OCI-LY3 (cell line): ENCODE results near the gene CTNND2.

Experiments used
- H2AFZ ChIP-seq: fragments of 200-600, 300-600 bp; shearing (Covaris generic); 2 replicates; pipeline ENCODE4 v1.6.0; 2014; ENCODE audit warnings: antibody characterized with exemption, low read depth, low read length
- H3K27ac ChIP-seq: fragments of 200-600, 300-600 bp; sonication (generic); 2 replicates; pipeline ENCODE4 v1.5.1; 2014; ENCODE audit warnings: mild to moderate bottlenecking, low read length, moderate library complexity, mixed read lengths
- H3K27me3 ChIP-seq: fragments of 200-600, 300-600 bp; sonication (generic); 2 replicates; pipeline ENCODE4 v1.6.1; 2014; ENCODE audit warnings: low read depth, low read length, mixed read lengths
- H3K36me3 ChIP-seq: fragments of 200-600, 300-600 bp; sonication (generic); replicated peaks from 2 replicates; pipeline ENCODE3; 2014; ENCODE audit warnings: low read depth, low read length, mixed read lengths
- H3K4me1 ChIP-seq: fragments of 300-600, 200-600 bp; sonication (generic); 2 replicates; pipeline ENCODE4 v1.6.1; 2014; ENCODE audit warnings: low read length, mixed read lengths
- H3K4me2 ChIP-seq: fragments of 200-600, 300-600 bp; sonication (generic); 2 replicates; pipeline ENCODE4 v1.6.1; 2014; ENCODE audit warnings: low read length, mixed read lengths
- H3K4me3 ChIP-seq: fragments of 300-600, 200-600 bp; sonication (generic); 2 replicates; pipeline ENCODE4 v1.5.1; 2014; ENCODE audit warnings: antibody characterized with exemption, mild to moderate bottlenecking, low read length, moderate library complexity
- H3K79me2 ChIP-seq: fragments of 300-600, 200-600 bp; shearing (Covaris generic); 2 replicates; pipeline ENCODE4 v1.6.1; 2014; ENCODE audit warnings: mild to moderate bottlenecking, low read length, mixed read lengths
- H3K9ac ChIP-seq: fragments of 300-600, 200-600 bp; shearing (Covaris generic); 2 replicates; pipeline ENCODE4 v1.6.0; 2014; ENCODE audit warnings: mild to moderate bottlenecking, low read length, moderate library complexity
- H3K9me3 ChIP-seq: fragments of 200-600, 300-600 bp; shearing (Covaris generic); 2 replicates; pipeline ENCODE4 v1.6.1; 2014; ENCODE audit warnings: low read length, mixed read lengths; ENCODE audit not compliant: insufficient read depth
- H4K20me1 ChIP-seq: fragments of 200-600, 300-600 bp; sonication (generic); 2 replicates; pipeline ENCODE4 v1.6.1; 2016; ENCODE audit warnings: low read length, mixed read lengths; ENCODE audit not compliant: insufficient read depth
- EZH2phosphoT487 ChIP-seq: fragments of 200-600 bp; shearing (Covaris generic); IDR thresholded peaks from 2 replicates; pipeline ENCODE4 v1.6.1; 2018; ENCODE audit warnings: antibody characterized with exemption, mixed run types, low read depth
- TF ChIP-seq, protein P1 (sequence below): fragments of 200-600, 300-600 bp; sonication (generic); IDR thresholded peaks from 2 replicates; pipeline ENCODE4 v1.5.1; 2014; ENCODE audit warnings: antibody characterized with exemption, low read length, low read depth

CTNND2 gene

DNA sequence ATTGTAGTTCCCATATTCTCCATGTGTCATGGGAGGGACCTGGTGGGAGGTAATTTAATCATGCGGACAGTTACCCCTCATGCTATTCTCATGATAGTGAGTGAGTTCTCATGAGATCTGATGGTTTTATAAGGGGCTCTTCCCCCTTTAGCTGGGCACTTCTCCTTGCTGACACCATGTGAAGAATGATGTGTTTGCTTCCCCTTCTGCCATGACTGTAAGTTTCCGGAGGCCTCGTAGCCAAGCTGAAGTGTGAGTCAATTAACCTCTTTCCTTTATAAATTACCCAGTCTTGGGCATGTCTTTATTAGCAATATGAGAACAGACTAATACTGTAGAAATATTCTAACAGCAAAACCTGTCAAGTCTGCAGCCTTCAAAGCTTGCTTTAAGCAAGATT is 293.2 kb downstream of the CTNND2 start:
- no peak overlapping the region for H3K27ac ChIP-seq
- H3K4me3 ChIP-seq: no peak overlapping the region
- H3K9me3 ChIP-seq: no peaks in the 10 kb centered on the region
- no peaks in the 10 kb centered on the region for H3K79me2 ChIP-seq
- no peaks in the 10 kb centered on the region for H3K27me3 ChIP-seq
- H3K36me3 ChIP-seq: no peaks in the 10 kb centered on the region
- no peak for TF ChIP-seq EZH2phosphoT487
- TF ChIP-seq, protein P1, sequence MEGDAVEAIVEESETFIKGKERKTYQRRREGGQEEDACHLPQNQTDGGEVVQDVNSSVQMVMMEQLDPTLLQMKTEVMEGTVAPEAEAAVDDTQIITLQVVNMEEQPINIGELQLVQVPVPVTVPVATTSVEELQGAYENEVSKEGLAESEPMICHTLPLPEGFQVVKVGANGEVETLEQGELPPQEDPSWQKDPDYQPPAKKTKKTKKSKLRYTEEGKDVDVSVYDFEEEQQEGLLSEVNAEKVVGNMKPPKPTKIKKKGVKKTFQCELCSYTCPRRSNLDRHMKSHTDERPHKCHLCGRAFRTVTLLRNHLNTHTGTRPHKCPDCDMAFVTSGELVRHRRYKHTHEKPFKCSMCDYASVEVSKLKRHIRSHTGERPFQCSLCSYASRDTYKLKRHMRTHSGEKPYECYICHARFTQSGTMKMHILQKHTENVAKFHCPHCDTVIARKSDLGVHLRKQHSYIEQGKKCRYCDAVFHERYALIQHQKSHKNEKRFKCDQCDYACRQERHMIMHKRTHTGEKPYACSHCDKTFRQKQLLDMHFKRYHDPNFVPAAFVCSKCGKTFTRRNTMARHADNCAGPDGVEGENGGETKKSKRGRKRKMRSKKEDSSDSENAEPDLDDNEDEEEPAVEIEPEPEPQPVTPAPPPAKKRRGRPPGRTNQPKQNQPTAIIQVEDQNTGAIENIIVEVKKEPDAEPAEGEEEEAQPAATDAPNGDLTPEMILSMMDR: no peak
- no peaks in the 10 kb centered on the region for H3K4me1 ChIP-seq
- no peak overlapping the region for H3K4me2 ChIP-seq
- H3K9ac ChIP-seq: no peak overlapping the region
- no peak overlapping the region for H2AFZ ChIP-seq
- no peaks in the 10 kb centered on the region for H4K20me1 ChIP-seq

DNA sequence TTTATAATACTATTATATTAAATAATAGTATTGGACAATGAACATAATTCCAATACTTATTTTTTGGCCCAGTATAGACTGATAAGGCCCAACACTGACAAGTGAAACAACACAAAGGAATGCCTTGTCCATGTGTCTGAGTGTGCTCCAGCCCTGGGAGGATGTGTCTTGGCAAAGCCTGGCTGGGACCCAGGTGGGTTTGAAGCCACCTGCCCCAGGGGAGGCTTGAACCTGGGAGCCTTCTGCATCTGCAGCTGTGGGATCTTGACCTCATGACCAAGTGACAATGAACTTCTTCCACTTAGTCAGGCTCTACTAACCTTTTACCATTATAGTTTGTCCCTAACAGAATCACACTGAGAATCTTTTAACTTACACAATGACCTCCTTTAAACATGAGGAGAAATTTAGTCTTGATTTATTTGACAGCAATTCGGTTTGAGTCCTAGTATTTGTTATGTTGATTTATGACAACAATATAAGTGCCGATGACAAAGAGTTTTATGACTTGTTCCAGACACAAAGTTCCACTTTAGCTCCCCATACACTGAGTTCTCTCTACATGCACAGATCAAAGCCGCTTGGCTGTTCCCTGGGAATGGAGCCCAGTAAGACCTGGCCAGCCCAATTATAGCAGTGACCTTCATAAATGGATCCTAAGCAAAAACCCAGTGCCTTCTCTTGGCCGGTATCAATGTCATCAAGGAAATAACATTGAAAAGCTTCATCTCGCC is 294.5 kb downstream of the CTNND2 start:
- Histone ChIP-seq H2AFZ (no peak overlapping the region), H3K79me2 (no peaks in the 10 kb centered on the region)
- TF ChIP-seq, protein P1: no peak
- no peak for TF ChIP-seq EZH2phosphoT487

DNA sequence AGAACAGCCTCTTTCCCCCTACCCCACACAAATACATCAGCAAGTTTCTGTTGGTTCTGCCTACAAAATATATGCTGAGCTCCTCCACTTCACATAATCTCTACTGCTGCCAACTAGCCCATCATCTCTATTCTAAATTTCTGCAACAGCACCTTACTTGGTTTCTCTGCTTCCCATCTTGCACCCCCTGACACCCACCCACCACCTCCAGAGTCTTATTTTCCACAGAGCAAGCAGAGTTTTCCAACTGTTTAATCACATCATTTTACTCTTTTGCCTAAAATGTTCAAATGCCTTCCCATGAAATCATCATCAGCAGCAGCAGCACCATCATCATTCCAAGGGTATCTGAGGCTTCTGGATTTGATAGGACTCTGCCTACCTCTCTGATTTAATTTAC is 295.7 kb downstream of the CTNND2 start:
- H3K36me3 ChIP-seq: no peaks in the 10 kb centered on the region
- no peak overlapping the region for H3K4me3 ChIP-seq
- no peaks in the 10 kb centered on the region for H4K20me1 ChIP-seq
- no peak overlapping the region for H3K27ac ChIP-seq
- H3K9me3 ChIP-seq: no peaks in the 10 kb centered on the region
- no peak overlapping the region for H2AFZ ChIP-seq
- no peaks in the 10 kb centered on the region for H3K4me1 ChIP-seq
- TF ChIP-seq EZH2phosphoT487: no peak
- TF ChIP-seq, protein P1: no peak
- no peak overlapping the region for H3K4me2 ChIP-seq
- H3K79me2 ChIP-seq: no peaks in the 10 kb centered on the region
- no peaks in the 10 kb centered on the region for H3K27me3 ChIP-seq
- no peak overlapping the region for H3K9ac ChIP-seq

More for the DNA sequence above, 294.5 kb downstream of the CTNND2 start:
- Histone ChIP-seq H3K4me3 (no peak overlapping the region), H3K27me3 (no peaks in the 10 kb centered on the region), H3K9ac (no peak overlapping the region), H3K4me2 (no peak overlapping the region), H3K9me3 (no peaks in the 10 kb centered on the region), H3K36me3 (no peaks in the 10 kb centered on the region), H3K27ac (no peak overlapping the region), H3K4me1 (no peaks in the 10 kb centered on the region), H4K20me1 (no peaks in the 10 kb centered on the region)

DNA sequence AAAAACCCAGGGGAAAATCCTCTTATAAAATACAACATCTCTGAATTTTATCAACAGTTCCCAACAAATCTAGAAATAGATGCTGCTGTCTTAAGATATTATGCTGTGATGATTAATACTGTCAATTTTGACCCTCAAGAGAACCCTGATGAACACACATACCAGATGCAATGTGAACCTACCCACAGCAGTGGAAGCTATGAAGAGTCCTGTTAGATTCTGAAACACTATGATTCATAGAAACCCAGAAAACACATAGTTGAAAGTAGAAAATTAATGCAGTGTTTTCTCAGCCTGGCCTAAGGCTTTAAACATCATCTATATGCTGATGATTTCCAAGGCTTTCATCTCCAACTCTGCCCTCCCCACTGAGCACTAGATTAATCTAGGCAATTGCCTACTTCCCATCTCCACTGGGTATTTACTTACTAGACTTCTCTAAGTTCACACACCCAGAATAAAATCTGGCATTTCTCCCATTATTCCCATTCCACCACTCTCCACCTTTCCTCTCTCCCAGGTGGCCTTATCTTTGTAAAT is 296.2 kb downstream of the CTNND2 start:
- no peaks in the 10 kb centered on the region for H3K27me3 ChIP-seq
- no peak overlapping the region for H3K4me2 ChIP-seq
- H3K27ac ChIP-seq: no peak overlapping the region
- no peaks in the 10 kb centered on the region for H3K9me3 ChIP-seq
- no peaks in the 10 kb centered on the region for H3K36me3 ChIP-seq
- no peak overlapping the region for H3K9ac ChIP-seq
- H3K79me2 ChIP-seq: no peaks in the 10 kb centered on the region
- H2AFZ ChIP-seq: no peak overlapping the region
- no peak overlapping the region for H3K4me3 ChIP-seq
- no peaks in the 10 kb centered on the region for H4K20me1 ChIP-seq
- no peaks in the 10 kb centered on the region for H3K4me1 ChIP-seq
- TF ChIP-seq EZH2phosphoT487: no peak
- TF ChIP-seq, protein P1: no peak
